K562 (cell line): Measurements from ENCODE around the gene BBS1.

Experiments
- BMI1 ChIP-seq: fragments of 150-350 bp; IDR thresholded peaks from 2 replicates; pipeline ENCODE4 v1.6.1; 2014; ENCODE audit warnings: low read length
- CTCF ChIP-seq, 3 experiments: IDR thresholded peaks in 2 of 3; conservative IDR thresholded peaks in 1 of 3; 2 replicates each; pipeline ENCODE4 v1.5.1; 2011 to 2012; ENCODE audit warnings: low read length in 3 of 3, mild to moderate bottlenecking in 3 of 3, control low read depth in 2 of 3, improper control_type of control experiment in 1 of 3, inconsistent platforms in 1 of 3, low read depth in 1 of 3, mixed read lengths in 1 of 3, moderate library complexity in 1 of 3; ENCODE audit not compliant: insufficient read depth in 2 of 3
- ELF4 ChIP-seq: fragments of 450-650 bp; formaldehyde crosslinking; IDR thresholded peaks from 2 replicates; pipeline ENCODE4 v1.4.0; 2022; ENCODE audit warnings: missing genetic modification characterization
- HMBOX1 ChIP-seq: sonication (generic); IDR thresholded peaks from 2 replicates; pipeline ENCODE4 v1.6.1; 2016
- HNRNPK ChIP-seq: fragments of 200-400 bp; formaldehyde crosslinking; IDR thresholded peaks from one replicate; pipeline ENCODE4 v1.6.1; 2018; ENCODE audit warnings: mild to moderate bottlenecking, low read depth, low read length; ENCODE audit not compliant: poor library complexity, severe bottlenecking
- POLR2AphosphoS5 ChIP-seq: IDR thresholded peaks from 2 replicates; pipeline ENCODE4 v1.6.1; 2011; ENCODE audit warnings: mild to moderate bottlenecking, low read depth, low read length, moderate library complexity; ENCODE audit not compliant: control insufficient read depth, insufficient read depth
- SIN3A ChIP-seq, 2 experiments: fragments of 150-350 bp in 1 of 2; IDR thresholded peaks; 2 replicates each; pipeline ENCODE4 v1.6.1; 2011 to 2016; ENCODE audit warnings: borderline replicate concordance in 2 of 2, low read depth in 2 of 2, low read length in 2 of 2, mild to moderate bottlenecking in 2 of 2, moderate library complexity in 2 of 2; ENCODE audit not compliant: control insufficient read depth in 1 of 2
- ZFP1 ChIP-seq: fragments of 450-650 bp; formaldehyde crosslinking; IDR thresholded peaks from 2 replicates; pipeline ENCODE4 v1.4.0; 2020; ENCODE audit warnings: mild to moderate bottlenecking, mixed read lengths

GRCh38 chr11:66488957-66489356 is 21.5 kb upstream of the BBS1 start:
- no peak for TF ChIP-seq HMBOX1
- TF ChIP-seq ELF4 (CRISPR knock-in tag) = no peak
- no peak for TF ChIP-seq ZFP1 (CRISPR knock-in tag)
- no peak for TF ChIP-seq POLR2AphosphoS5
- TF ChIP-seq SIN3A (IDR thresholded peaks at IDR 0.05; ENCODE audit: borderline replicate concordance in 2 of 2, control insufficient read depth in 1 of 2, low read depth in 2 of 2, low read length in 2 of 2) = no peak
- no peak for TF ChIP-seq CTCF (IDR thresholded peaks at IDR 0.05 in 2 of 3, conservative IDR thresholded peaks at IDR 0.05 in 1 of 3; ENCODE audit: insufficient read depth in 2 of 3, low read depth in 1 of 3, low read length in 3 of 3)
- TF ChIP-seq BMI1 = no peak
- TF ChIP-seq HNRNPK = no peak
